HL-60/S4 (cell line): ENCODE results near the gene GPR156.
"Not testable (repeated sequence)": the region's sequence is repeated elsewhere in the genome, so short reads cannot be mapped to it uniquely, and the experiment has no call there.

Experiments
- in situ Hi-C: fragments of 300-500 bp; cut with MboI; formaldehyde crosslinking; loops from 2 replicates; pipeline ENCODE4 v1.14.3; 2022; ENCODE audit warnings: low sequenced_read_pairs

The GPR156 gene

DNA sequence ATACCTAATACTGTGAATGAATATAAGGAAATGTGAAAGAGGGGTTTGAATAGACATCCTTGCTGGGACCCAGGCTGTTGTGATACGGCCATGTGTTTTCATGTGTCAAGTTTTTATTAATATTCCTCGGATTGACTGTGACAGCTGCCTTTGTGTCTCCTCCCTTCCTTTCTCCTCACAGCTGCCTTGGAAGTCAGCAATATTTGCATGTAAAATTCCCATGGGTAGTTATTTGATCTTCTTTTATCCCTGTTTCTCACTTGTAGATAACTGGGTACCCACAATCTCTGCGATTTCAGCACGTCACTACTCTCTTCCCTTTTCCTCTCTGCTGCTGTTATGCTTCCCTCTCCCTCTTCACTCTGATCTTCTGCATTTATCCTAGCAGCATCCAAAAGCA lies 9.4 kb downstream of the GPR156 start:
- in situ Hi-C loops = no loop called here

GRCh38 chr3:120274739-120275167 lies 10.3 kb downstream of the GPR156 start:
- in situ Hi-C loops = no loop called here

DNA sequence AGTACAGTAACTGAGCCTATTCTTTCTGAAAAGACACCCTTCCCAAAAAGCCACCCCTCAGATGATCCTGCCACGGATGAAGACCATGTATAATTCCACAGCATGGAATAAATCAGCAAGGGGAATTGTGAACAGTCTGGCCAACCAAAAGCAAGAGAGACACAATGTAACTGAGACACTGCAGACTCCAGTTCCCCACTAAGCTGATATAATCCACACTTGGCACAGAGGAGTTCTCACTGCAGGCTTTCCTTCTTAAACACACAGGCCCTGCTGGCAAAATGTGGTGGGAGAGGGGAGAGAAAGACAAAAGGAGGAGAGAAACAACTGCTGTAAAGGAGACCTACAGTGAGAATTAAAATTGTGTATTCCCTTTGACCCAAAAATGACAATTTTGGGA lies 12.7 kb downstream of the GPR156 start:
- in situ Hi-C loops = no loop called here

DNA sequence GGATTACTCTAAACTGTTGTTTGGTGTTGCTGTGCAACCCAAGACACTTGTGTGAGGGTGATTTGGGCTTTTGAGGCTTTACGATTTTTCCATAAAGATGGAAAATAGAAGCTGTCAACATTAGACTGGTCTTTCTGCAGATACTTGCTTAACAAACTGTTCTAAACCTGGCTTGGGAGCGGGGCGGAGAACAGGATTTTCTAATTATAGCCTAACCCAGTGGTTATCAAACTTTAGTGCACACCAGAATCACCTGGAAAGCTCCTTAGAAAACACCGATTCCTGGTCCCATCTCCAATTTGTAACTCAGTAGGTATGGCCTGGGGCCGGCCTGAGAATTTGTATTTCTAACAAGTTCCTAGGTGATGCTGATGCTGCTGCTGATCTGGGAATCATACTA lies 19.0 kb downstream of the GPR156 start:
- in situ Hi-C loops = no loop called here

GRCh38 chr3:120264963-120265362 lies 20.1 kb downstream of the GPR156 start:
- in situ Hi-C loops = no loop called here

DNA sequence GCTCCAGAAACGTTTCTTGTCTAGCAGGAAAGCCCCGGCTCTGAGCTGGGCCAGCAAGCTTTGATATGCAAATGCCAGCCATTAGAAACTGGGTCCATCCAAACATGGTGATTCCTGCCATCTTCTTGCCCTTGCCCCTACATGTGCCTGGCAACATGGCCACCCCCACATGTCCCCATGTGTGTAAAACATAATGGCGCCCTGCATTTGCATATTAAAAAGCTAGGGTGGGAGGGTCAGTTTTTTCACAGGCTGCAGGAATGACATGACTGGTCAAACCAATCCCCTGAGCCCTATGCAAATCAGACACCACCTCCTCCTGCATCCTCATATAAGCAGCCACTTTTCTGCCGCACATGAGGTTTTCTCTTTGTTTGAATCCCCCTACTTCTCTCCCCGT lies 21.2 kb downstream of the GPR156 start:
- in situ Hi-C loops = no loop called here

GRCh38 chr3:120258009-120258408 lies 27.0 kb downstream of the GPR156 start:
- in situ Hi-C loops = no loop called here

- in situ Hi-C loops = loop anchor here (10.0 to 25.0 kb wide), 3 partner anchors 169 to 542 kb away; no protein-coding TSS in a partner anchor
These were observed 39.6 kb downstream of the GPR156 start for GRCh38 chr3:120245386-120245785.

DNA sequence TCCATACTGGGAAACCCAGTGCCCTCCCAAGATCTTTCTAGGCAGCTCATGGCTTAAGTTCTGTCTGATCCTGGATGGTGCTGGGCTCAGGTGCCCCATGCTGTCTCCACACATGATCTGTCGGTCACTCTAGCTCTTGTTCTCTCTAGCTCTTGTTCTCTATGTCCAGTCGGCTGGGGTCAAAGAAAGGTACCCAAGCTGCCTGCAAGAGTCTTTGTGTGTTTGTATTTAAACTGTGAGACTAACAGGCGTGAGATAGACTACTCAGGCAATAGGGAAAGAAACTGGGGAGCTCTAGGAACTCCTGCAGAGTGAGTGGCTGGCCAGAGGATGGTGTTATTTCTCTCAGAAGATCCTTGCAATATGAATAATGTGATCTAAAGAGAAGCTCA lies 40.2 kb downstream of the GPR156 start:
- in situ Hi-C loops = loop anchor here (10.0 to 25.0 kb wide), 3 partner anchors 170 to 542 kb away; no protein-coding TSS in a partner anchor

DNA sequence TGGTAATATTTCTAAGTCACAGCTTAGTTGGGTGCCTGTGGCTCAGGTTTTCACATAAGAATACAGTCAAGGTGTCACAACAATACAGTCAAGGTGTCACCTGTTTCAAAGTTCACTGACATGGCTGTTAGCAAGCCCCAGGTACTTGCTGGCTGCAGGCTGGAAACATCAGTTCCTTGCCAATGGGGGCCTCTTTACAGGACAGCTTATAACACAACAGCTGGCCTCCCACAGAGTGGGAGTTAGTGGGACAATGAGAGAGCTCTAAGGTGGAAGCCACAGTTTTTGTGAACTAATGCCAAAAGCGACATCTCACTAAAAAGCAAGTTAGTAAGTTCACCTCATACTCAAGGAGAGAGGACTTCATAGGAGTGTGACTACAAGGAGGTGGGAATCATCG lies 45.4 kb downstream of the GPR156 start:
- in situ Hi-C loops = loop anchor here (10.0 to 25.0 kb wide), 3 partner anchors 175 to 548 kb away; no protein-coding TSS in a partner anchor

- in situ Hi-C loops = loop anchor here (25.0 kb wide), 2 partner anchors 334 to 559 kb away; no protein-coding TSS in a partner anchor
These were observed 57.2 kb downstream of the GPR156 start for GRCh38 chr3:120227710-120228347.

- in situ Hi-C loops = no loop called here
These were observed 60.8 kb downstream of the GPR156 start for GRCh38 chr3:120224237-120224636.

- in situ Hi-C loops = no loop called here
These were observed 66.0 kb downstream of the GPR156 start for GRCh38 chr3:120218981-120219380.

GRCh38 chr3:120216633-120217032 lies 68.4 kb downstream of the GPR156 start:
- in situ Hi-C loops = not testable (repeated sequence)

GRCh38 chr3:120214176-120214575 lies 70.8 kb downstream of the GPR156 start:
- in situ Hi-C loops = no loop called here

- in situ Hi-C loops = no loop called here
These were observed 72.5 kb downstream of the GPR156 start for GRCh38 chr3:120212505-120212904.

DNA sequence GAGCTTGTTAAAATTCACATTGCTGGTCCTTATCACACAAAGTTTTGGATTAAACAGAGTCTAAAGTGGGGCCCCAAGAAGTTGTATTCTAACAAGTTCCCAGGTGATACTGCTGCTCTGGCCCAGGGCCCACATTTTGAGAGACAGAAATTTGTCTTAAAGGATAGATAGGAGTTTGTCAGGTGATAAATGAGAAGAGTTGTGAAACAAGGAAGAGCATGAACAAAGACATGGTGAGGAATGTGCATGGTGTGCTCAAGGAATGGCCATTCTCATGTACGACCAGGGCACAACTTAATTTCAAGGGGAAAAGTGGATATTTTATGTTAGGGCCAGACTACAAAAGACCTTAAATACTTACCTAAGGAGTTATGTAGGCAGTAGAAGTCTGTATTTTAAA lies 75.6 kb downstream of the GPR156 start:
- in situ Hi-C loops = no loop called here

DNA sequence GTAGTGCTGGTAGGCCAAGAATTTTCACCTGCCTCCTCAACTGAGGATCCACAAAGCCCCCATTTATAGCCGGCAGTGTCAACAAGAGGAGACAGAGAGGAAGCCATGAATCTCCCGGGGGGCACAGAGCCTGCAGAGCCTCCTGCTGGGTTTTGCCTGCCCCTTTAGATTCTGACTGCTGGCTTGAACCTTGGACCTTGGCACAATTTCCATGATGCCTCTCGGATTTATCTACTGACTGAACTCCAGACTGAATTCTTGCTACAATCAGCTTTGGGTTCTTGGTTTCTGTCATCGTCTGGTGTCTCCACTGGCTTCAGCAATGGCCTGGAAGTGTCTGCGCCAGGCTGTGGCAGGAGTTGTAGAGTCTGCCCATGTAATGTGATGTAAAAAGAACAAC lies 80.7 kb downstream of the GPR156 start:
- in situ Hi-C loops = no loop called here

- in situ Hi-C loops = no loop called here
These were observed 81.4 kb downstream of the GPR156 start for GRCh38 chr3:120203621-120204020.

GRCh38 chr3:120203016-120203415 lies 82.0 kb downstream of the GPR156 start:
- in situ Hi-C loops = no loop called here

DNA sequence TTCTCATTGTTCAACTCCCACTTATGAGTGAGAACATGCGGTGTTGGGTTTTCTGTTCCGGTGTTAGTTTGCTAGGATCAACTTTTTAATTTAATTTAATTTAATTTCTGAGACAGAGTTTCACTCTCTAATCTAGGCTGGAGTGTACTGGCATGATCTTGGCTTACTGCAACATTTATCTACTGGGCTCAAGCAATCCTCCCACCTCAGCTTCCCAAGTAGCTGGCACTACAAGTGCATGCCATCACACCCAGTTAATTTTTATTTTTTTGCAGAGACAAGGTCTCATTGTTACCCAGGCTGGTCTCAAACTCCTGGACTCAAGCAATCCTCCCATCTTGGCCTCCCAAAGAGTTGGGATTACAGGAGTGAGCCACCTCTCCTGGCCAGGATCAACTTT lies 82.7 kb downstream of the GPR156 start:
- in situ Hi-C loops = no loop called here

DNA sequence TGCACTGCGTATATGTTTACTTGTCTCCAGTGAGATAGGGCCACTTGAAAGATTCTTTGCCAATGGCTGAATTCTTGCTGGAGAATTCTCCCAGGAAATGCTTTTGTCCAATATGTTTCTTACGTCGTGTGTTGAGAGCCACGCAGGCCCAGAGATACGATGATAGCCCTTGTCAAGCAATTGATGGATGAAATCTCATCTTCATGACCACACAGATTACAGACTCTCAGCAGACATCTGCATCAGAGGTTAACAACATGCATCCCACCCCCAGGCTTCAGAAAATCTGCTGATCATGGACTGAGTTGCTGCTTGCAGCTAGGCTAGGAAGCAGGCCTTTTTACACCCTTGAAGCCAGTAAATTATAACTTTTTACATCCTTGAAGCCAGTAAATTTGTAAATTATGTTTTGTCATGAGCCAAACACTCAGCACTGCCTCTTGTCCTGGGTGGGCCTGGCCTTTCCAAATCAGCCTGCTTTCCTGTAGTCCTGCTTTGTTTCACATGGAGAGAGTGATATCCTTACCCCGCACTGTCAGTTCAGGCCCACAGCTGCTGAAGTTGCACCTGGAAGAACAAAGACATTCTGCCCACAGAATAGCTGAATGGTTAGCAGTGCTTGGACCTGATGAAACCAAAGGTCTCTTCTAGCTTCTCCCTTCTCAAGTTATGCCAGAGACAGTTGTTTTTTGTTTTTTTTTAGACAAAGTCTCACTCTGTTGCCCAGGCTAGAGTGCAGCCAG lies 84.4 kb downstream of the GPR156 start:
- in situ Hi-C loops = no loop called here
